Gastrocnemius medialis (tissue), 4 donors: ENCODE data around the gene ARHGAP10.

ENCODE experiments used
- CTCF ChIP-seq, 5 experiments: fragments of 450-650 bp in 3 of 5; fragments of 200-600 bp in 2 of 5; sonication (generic) in 2 of 5; IDR thresholded peaks in 4 of 5; conservative IDR thresholded peaks in 1 of 5; 1 replicate in 4 of 5; 2 replicates in 1 of 5; pipeline ENCODE4 v1.5.1; 2016 to 2019; ENCODE audit warnings: antibody characterized with exemption in 5 of 5, mild to moderate bottlenecking in 3 of 5, moderate library complexity in 3 of 5
- POLR2A ChIP-seq, 2 donors: fragments of 450-650 bp; IDR thresholded peaks; one replicate each; pipeline ENCODE4 v1.6.1; 2017; ENCODE audit warnings: antibody characterized with exemption in 2 of 2, mild to moderate bottlenecking in 2 of 2, moderate library complexity in 2 of 2

- peak in 1 of 5 experiments; percentile 22 for TF ChIP-seq CTCF (IDR thresholded peaks at IDR 0.05 in 4 of 5, conservative IDR thresholded peaks at IDR 0.05 in 1 of 5)
- TF ChIP-seq POLR2A (IDR thresholded peaks at IDR 0.05) = no peak
Observed at GRCh38 chr4:147813109-147813773, 81.4 kb downstream of the ARHGAP10 start.
